HG02970 (cell line): ENCODE measurements around the gene LHX1.

Experiments
- ATAC-seq: cut with Tn5 transposase; IDR thresholded peaks from one replicate; pipeline ENCODE4 v1.9.1; 2021; ENCODE audit warnings: mild to moderate bottlenecking, moderate library complexity, moderate number of reproducible peaks; ENCODE audit not compliant: unreplicated experiment, low FRiP score

The LHX1 gene

DNA sequence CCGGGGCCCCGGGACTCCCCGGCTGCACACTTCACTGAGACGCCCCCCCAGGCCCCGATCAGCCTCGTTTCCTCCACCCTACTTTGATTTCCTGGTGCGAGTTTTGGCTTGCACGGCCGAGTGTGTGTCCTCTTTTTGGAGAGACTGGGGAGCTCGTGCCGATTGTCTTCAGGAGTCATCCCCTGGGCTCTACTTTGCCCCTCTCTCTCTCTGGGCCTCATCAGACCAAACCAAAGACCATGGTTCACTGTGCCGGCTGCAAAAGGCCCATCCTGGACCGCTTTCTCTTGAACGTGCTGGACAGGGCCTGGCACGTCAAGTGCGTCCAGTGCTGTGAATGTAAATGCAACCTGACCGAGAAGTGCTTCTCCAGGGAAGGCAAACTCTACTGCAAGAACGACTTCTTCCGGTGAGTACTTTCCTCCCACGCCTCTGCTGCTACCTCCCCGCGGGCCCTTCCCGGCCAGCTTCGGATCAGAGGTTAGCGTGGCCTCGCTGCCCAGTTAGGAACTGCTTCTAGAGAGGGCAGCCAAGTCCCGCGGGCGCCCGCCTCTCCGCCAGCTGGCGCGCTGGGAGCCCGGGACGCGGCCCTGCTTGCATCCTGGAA is 787 bp downstream of the LHX1 start:
- ATAC-seq: no peak

DNA sequence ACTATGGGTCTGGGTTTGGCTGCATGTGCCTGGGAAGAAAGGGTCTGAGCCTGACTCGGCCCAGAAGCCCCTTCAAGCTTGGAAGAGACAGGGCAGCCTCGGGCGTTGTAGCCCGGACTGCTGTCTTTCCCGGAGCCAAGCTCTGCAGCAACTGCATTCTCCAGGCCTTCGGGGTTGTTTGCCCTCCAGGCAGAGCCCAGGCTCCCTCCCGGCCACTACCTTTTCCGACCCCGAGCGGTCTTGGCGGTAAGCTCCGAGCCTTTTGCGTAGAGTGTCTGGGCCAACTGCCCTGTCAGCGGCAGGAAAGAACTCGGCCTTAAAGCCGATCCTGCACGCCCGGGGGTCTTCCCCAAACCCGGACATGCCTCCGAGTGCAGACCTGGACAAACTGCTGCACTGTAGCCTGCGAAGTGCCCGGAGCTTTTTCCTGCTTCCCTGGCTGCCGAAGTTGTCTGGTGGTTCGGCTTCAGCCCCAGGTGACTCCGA is 1.3 kb downstream of the LHX1 start:
- no peak for ATAC-seq

DNA sequence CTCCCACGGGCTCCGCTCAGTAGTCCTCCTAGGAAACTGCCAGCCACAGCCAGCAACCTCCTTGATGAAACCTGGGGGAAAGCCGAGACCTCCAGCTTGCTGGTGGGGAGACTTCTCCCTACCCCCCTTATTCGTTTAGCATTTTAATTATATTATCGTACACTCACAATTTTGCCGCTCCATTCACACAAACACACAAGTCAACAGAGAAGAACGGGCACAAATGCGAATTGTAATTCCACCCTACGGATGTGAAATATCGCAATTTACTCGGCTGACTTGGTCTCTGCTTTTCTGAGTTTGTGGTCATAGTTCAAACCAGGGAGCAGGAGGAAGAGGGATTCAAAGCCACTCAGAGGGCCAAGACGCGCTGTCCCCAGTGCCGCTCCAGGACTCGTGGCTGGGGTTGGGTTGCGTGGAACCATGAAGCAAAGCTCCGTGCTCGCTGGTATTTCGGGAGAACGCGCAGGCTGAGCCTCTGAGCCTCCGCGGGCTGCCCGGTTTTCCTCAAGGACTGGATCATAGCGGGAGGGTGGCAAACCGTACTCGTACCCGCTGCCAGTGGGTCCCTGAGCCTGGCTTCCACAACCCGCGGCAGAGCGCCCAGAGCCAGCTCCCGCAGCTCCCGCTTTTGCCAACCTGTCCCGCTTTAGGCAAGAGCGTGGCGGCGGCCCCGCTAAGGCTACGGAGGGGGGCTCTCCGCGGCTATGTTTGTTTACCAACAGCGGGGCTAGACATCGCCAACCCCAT is 2.0 kb downstream of the LHX1 start:
- ATAC-seq: no peak

DNA sequence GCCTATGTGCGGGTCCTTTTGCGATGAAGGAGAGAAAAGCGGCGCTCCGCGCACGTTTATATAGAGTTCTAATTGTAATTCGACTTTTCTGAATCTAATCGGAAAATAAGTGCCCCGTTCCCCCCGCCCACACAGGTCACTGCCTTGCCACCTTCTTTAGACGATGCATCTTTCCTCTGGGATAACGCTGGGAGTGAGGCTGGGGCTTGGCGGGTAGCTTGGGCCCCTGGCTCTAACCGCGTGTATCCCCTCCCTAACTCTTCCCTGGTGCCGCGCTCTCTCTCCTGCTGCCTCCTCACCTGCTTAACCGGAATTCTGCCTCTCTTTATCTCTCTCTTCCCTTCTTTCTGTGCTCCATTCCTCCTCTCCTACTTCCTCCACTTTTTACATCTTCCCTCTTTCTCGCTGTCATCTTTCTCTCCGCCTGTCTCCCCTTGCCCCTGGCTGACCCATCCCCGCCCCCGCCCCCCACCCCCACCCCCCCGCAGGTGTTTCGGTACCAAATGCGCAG is 2.6 kb downstream of the LHX1 start:
- ATAC-seq: no peak

DNA sequence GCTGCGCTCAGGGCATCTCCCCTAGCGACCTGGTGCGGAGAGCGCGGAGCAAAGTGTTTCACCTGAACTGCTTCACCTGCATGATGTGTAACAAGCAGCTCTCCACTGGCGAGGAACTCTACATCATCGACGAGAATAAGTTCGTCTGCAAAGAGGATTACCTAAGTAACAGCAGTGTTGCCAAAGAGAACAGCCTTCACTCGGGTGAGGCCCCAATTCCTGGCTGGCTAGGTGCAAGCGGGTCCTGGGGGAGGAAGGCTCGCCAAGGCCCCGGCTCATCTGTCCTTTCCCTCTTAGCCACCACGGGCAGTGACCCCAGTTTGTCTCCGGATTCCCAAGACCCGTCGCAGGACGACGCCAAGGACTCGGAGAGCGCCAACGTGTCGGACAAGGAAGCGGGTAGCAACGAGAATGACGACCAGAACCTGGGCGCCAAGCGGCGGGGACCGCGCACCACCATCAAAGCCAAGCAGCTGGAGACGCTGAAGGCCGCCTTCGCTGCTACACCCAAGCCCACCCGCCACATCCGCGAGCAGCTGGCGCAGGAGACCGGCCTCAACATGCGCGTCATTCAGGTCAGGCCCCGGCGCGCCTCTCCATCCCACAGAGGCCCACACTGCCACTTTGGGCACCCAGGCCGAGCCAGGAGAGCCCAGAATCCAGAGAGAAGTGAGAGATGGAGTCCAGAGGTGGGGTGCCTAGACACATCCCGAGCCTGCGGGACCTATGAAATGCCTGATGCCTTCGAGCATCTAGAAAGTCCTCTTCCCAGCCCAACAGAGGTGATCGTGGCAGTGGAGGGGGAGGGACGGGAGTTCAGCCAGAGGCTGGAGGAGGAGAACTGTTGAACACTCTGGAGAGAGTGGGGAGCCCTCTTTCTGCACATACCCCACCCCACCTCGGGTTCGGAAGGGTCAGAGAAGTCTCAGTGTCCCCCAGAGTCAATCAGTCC is 3.3 kb downstream of the LHX1 start:
- no peak for ATAC-seq

DNA sequence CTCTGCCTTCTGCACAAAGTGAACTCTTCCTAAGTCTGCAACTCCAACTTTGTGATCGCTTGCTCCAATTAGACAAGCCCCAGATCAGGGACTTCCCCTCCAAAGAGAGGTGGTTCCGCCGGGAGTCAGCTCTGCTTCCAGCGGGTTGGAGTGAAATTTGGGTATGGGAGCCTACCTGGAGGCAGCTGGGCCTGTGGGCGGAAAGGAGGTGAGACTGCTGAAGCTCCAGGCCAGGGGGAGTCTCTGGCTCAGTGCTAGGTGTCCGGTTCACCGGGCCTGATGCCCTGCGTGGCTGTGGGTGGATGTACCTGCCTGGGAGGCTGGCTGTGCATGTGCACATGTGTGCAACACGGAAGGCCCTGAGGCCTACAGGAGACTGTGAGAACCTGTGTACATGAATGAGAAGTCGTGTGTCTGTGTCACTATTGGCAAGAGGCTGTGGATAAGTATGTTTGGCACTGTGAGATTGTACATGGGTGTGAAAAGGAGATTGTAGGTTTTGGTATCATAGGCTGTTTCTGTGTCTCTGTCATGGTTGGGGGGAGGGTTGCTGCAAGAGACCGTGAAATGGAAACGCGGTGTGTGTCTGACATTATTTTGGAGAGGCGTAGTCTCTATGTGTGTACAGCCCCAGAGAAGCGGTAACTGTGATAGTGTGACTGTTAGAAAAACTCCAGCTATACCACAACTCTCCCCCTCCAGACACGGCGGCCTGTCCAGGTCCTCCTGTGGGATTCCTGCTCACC is 4.2 kb downstream of the LHX1 start:
- no peak for ATAC-seq

DNA sequence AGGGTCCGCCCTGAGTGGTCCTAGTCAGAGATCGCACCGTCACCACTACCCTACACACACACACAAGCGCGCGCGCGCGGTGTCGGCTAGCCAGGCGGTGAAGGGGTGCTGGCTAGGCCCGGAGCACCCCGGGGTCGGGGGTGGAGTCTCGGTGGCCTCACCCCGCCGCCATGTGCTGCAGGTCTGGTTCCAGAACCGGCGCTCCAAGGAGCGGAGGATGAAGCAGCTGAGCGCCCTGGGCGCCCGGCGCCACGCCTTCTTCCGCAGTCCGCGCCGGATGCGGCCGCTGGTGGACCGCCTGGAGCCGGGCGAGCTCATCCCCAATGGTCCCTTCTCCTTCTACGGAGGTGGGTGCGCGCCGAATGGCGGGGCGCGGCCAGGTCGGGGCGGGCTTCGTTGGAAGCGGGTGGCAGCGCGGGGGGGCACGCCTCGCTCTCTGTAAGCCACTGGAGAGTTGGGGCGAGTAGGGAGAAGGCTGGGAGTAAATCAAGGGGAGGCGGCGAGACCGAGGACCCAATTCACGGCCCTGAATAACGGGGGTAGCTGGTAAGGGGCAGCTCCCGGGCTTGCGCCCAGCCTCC is 4.8 kb downstream of the LHX1 start:
- ATAC-seq: no peak

DNA sequence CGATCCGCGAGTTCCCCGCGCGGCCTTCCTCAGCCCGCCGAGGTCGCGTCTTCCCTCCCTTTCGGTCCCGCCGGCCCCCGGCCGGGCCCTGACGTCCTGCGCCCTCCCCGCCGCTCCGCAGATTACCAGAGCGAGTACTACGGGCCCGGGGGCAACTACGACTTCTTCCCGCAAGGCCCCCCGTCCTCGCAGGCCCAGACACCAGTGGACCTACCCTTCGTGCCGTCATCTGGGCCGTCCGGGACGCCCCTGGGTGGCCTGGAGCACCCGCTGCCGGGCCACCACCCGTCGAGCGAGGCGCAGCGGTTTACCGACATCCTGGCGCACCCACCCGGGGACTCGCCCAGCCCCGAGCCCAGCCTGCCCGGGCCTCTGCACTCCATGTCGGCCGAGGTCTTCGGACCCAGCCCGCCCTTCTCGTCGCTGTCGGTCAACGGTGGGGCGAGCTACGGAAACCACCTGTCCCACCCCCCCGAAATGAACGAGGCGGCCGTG is 5.4 kb downstream of the LHX1 start:
- ATAC-seq: no peak

DNA sequence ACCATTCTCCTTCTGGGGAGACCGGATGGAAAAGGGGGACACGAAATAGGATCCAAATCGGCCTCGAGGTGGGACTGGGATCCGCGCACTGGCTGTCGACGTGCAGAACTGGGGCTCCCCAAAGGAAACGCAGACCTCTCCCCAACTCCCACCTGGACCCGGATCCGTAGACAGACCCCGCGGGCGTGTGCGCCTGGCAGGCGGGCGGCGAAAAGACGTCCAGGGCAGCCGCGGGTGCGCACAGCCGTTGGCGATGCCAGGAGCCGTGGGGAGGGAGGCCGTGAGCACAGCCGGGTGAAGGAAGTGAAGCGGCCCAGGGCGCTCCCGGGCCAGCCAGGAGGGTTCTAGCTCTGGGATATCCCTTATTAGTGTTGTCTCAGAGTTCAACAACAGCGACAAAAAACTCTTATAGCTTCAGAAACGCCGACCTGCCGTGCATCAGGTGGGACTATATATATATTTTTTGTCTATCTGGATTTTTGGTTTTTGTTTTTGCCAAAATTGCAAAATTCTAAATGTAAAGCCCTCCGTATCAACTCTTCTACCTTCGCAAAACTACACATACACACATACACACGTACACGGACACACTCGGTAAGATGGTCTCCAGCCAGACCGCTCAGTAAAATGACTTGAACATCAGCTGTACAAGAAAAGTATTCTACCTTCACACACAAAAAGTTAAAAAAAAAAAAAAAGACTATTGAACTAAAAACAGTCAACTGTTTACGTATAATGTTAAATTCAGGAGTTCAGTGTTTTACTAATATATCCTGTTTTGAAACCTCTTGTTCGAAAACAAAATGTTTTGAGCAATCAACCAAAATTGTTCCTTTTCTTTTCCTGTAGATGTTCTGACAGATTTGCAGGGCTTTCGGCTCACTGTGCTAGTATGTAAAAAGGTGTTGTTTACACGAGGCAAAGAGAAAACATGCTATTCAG is 6.2 kb downstream of the LHX1 start:
- no peak for ATAC-seq

DNA sequence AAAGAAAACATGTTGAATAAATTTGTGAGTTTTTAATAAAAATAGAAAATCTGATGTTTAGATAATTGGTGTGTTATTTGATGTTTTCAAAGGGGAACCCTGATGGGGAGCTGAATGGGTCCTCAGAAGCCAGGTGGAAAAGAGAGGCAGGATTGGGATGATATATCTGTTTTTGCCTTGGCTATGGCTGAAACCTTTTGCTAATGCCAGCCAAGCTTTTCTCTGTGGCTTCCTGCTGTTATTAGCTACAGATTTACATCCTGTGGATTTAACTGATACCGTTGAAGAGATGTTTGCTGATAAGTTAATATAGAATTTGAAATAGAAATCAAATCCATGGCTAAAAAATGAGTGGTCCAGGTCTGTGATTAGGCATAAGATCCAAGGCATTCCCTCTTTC is 7.3 kb downstream of the LHX1 start:
- ATAC-seq: no peak

DNA sequence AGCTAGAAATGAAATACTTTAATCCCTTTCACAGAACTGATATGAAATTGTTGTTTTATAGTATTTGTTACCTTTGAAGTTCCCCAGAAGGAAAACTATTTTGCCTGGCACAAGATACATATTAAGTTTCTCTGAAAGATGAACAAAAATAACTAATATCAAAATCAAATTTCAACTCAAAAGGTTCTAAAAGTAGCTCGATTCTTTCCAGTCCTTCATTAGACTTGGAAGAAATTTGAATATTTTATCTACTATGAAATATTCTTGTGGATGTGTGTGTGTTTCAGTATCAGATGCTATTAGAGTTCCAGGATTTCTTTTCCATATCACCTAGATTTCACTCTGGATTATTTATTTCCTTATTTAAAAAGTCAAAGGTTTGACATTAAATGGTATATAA is 7.9 kb downstream of the LHX1 start:
- ATAC-seq: no peak

DNA sequence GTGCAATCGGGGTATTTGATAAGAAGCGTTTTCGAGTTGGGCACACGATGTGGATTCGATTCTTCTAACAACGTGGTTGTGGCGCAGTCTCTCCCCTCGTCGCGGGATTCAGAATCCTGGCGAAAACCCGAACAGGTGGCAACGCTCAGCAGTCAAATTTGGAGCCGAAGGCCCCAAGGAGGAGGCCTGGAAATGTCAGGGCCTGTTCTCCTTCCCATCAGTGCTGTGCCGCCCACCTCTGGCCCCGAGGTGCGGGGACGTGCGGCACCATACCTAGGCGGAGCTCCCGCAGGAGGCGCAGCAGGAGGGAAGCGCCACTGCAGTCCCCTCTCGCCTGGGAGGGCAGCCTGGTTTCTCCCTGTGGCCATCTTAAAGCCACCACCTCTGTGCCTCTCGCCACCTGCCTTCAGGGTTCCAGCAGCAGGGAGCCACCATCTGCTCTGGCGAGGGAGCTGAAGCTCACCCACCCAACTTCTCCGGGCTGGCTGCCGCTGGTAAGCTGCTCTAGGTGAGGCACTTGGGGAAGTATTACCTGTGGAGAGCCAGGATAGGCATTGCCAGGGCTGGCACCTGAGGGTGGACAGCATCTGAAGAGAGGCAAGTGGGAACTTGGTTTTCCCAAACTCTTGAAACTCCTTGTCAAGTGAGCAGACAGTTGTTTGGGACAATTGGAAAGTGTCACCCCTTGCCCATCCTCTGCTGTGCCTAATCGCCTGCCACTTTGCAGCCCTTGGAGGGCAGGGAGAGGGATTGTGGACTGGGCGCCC is 8.9 kb downstream of the LHX1 start:
- ATAC-seq: no peak

DNA sequence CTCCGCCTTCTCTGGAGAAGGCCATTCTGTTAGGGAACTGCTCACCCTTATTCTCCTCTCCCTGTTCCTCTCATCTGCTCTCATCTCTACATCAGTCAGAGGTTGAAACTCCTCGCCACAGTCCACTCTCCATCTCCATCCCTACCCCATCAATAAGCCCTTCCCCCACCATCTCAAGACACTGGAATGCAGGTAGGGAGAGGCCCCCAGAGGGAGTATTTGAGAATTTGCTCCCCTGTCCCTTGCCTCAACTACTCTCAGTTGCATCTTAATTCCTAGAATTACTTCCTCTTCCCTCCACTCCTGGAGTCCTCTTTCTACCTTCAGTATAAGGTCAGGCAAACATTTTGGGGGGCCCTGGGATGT is 9.4 kb downstream of the LHX1 start:
- ATAC-seq: no peak

DNA sequence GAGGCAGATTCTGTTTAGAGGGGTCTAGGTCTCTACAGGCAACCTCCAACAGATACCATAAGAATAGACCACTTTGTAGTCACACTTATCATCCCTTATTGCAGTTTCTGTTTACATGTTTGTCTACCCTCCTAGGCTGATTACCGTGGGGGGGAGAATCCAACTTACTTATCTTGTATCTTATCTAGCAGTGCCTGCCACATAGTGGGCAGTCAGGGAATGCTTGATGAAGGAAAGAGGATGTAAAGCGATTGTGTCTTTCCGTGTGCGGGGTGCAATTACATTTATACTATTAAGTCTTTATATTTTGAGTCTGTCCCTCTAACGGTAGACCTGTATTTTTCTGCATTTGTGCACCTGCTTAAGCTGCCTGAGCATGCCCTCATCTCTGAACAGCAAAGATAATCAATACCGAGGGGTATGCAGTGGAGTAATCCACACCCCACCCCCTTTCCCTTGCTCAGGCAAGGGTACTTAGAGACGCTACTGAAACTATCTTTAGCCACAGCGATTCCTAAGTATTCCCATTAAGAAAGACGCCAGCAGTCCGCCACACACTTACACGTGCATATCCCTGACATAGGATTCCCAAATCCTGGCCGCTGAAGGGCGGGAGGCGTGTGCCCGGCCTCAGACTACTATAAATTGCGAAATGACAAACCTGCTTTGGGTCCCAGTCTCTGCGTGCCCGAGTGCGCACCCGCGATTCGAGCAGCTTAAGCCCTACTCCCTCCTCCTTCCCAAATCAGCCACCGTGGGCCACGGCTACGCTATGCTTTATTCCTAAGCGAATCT is 10.8 kb downstream of the LHX1 start:
- ATAC-seq: peak; percentile 1

DNA sequence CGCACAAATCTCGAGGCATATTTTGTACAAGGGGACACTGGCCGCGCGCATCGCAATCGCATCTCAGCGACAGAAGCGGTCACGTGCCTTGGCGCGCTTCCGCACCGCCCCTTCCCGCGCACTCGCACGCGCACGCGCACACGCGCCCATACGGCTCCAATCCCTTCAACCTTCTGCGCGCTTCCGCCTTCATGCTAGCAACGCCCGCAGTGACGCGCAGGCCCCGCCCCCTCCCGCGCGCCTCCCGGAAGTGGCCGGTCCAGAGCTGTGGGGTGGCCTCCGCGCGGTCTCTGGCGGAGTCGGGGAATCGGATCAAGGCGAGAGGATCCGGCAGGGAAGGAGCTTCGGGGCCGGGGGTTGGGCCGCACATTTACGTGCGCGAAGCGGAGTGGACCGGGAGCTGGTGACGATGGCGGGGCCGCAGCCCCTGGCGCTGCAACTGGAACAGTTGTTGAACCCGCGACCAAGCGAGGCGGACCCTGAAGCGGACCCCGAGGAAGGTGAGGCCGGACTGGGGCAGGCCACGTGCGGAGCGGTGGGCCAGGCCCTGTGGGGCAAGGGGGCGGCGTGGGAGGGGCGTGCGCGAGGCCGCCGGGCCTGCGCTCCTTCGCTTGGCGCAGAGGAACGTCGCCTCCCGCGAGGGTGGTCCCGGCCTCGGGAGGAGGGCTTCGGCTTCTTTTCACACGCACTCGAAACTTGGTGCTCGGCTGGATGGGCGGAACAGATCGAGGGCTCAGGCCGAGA is 11.6 kb downstream of the LHX1 start, which contains the start of gene AATF:
TSS of gene AATF (plus strand) at position 238 of the 744 bp plus-strand sequence. CDS start at position 410, 172 bp downstream.
- ATAC-seq: peak; percentile 92

DNA sequence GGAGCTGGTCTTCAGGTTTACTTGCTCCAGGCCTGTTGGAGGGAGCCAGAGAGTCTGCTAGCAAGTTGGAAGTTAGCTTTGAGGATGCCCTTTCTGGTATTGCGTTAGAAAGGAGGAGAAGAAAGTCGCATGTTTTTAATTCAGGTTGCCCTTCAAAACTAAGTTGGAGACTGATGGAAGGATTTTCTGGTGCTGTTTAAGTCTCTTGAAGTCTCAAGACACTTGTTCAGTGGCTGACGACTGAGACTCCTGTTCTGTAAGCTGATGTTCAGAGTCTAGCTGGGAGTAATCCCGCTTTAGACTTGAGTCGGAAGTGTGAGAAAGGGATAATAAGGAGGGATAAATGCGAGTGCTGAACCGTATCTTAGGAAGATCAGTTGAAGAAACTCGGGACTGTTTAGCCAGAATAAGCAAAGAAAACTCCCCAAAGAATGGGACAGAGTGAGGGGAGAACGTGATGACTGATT is 12.2 kb downstream of the LHX1 start:
- ATAC-seq: no peak
